PC-3 (cell line): ENCODE results near the gene PKLR. TPM values are rescaled to one million over a fixed set of nuclear protein-coding genes. Genes with fewer than 3 reads are reported as not detected.

ENCODE experiments used
- ATAC-seq: fragments of 200-7000 bp; cut with Tn5 transposase; 2 replicates; pipeline ENCODE4 v1.9.1; 2020; ENCODE audit warnings: mild to moderate bottlenecking, moderate library complexity
- BruUV-seq: library from RNA; stranded (reverse); fragments of 400-500 nt; replicated peaks from 2 replicates; lab custom pipeline; 2021; lab: Mats Ljungman, UMichigan
- CTCF ChIA-PET: fragments of 300-600 bp; sonication (Branson Sonifier 250); formaldehyde crosslinking; loops from one replicate; lab custom pipeline; 2022; ENCODE audit warnings: antibody characterized with exemption; lab: Charles Lee
- POLR2A ChIA-PET: fragments of 300-600 bp; sonication (Branson Sonifier 250); formaldehyde crosslinking; loops from one replicate; lab custom pipeline; 2022; ENCODE audit warnings: antibody characterized with exemption; ENCODE audit not compliant: unreplicated experiment; lab: Charles Lee
- DNase-seq: peaks from one replicate; pipeline ENCODE4 v3.0.0-alpha.2; 2015
- H2AFZ ChIP-seq: fragments of 300-600 bp; sonication (generic); 2 replicates; pipeline ENCODE4 v1.6.0; 2016; ENCODE audit warnings: antibody characterized with exemption, low read length
- H3F3A ChIP-seq: fragments of 300-600 bp; sonication (generic); one replicate; pipeline ENCODE4 v1.6.0; 2017; ENCODE audit warnings: antibody characterized with exemption, low read length, control low read depth, mild to moderate bottlenecking; ENCODE audit not compliant: unreplicated experiment
- H3K27ac ChIP-seq: fragments of 300-600 bp; sonication (generic); 2 replicates; pipeline ENCODE4 v1.5.1; 2016; ENCODE audit warnings: mild to moderate bottlenecking, low read length
- H3K27me3 ChIP-seq: fragments of 300-600 bp; sonication (generic); 2 replicates; pipeline ENCODE4 v1.6.1; 2016; ENCODE audit warnings: low read length, mixed read lengths
- H3K36me3 ChIP-seq: fragments of 300-600 bp; sonication (generic); 2 replicates; pipeline ENCODE4 v1.6.1; 2016; ENCODE audit warnings: low read depth, mixed run types, low read length, mixed read lengths
- H3K4me1 ChIP-seq: fragments of 300-600 bp; sonication (generic); 2 replicates; pipeline ENCODE4 v1.5.1; 2016; ENCODE audit warnings: low read length; ENCODE audit not compliant: insufficient read depth
- H3K4me2 ChIP-seq: fragments of 300-600 bp; sonication (generic); 2 replicates; pipeline ENCODE4 v1.6.0; 2016; ENCODE audit warnings: low read length
- H3K4me3 ChIP-seq: fragments of 300-600 bp; sonication (generic); 2 replicates; pipeline ENCODE4 v1.5.1; 2016; ENCODE audit warnings: mild to moderate bottlenecking, low read length, mixed read lengths
- H3K79me2 ChIP-seq: fragments of 300-600 bp; sonication (generic); 2 replicates; pipeline ENCODE4 v1.6.1; 2017; ENCODE audit warnings: low read length, mixed read lengths
- H3K9ac ChIP-seq: fragments of 300-600 bp; sonication (generic); 2 replicates; pipeline ENCODE4 v1.6.0; 2016; ENCODE audit warnings: mild to moderate bottlenecking, low read length
- H3K9me2 ChIP-seq: fragments of 300-600 bp; sonication (generic); replicated peaks from 2 replicates; pipeline ENCODE4 v1.6.1; 2016; ENCODE audit warnings: mixed run types, low read length, mixed read lengths
- H3K9me3 ChIP-seq: fragments of 300-600 bp; sonication (generic); 2 replicates; pipeline ENCODE4 v1.6.1; 2016; ENCODE audit warnings: low read length, mixed read lengths
- H4K20me1 ChIP-seq: fragments of 300-600 bp; sonication (generic); 2 replicates; pipeline ENCODE4 v1.6.1; 2016; ENCODE audit warnings: low read length, mixed read lengths
- CTCF ChIP-seq: fragments of 300-600 bp; sonication (generic); conservative IDR thresholded peaks from 2 replicates; pipeline ENCODE4 v1.5.1; 2017; ENCODE audit warnings: antibody characterized with exemption, low read depth, mild to moderate bottlenecking, low read length
- EZH2 ChIP-seq: fragments of 300-600 bp; sonication (generic); IDR thresholded peaks from one replicate; pipeline ENCODE4 v1.6.1; 2017; ENCODE audit warnings: antibody characterized with exemption, mild to moderate bottlenecking, low read length; ENCODE audit not compliant: unreplicated experiment
- EZH2phosphoT487 ChIP-seq: fragments of 300-600 bp; sonication (generic); IDR thresholded peaks from 2 replicates; pipeline ENCODE4 v1.6.1; 2018; ENCODE audit warnings: mild to moderate bottlenecking, antibody characterized with exemption, low read length, borderline replicate concordance
- intact Hi-C: fragments of 100-400 bp; cut with micrococcal nuclease; formaldehyde crosslinking; loops from 2 replicates; pipeline ENCODE4 v1.9.0; 2023
- total RNA-seq: library from RNA; depleted of rRNA; stranded (reverse); fragments of >200 nt; gene quantifications from 2 replicates; pipeline ENCODE4 v1.2.3, GENCODE V29; 2014

PKLR gene
- total RNA-seq, 1 experiment from 2014 or later = not detected

- no peak overlapping the region for H3K4me2 ChIP-seq
- ChIA-PET POLR2A (no interaction called here), CTCF (interaction anchor here (0.6 kb wide), 1 partner anchor 177 kb away, joined by 3 read pairs; no protein-coding TSS in a partner anchor)
- H3K9me2 ChIP-seq = no peaks in the 10 kb centered on the region
- no peaks in the 10 kb centered on the region for H3K36me3 ChIP-seq
- H3K9me3 ChIP-seq = no peaks in the 10 kb centered on the region
- no peaks in the 10 kb centered on the region for H4K20me1 ChIP-seq
- ATAC-seq (no peak), DNase-seq (no peak)
- H3K4me3 ChIP-seq = no peak overlapping the region
- no peaks in the 10 kb centered on the region for H3K27me3 ChIP-seq
- intact Hi-C loops = no loop called here
- no peak overlapping the region for H3K9ac ChIP-seq
- TF ChIP-seq EZH2 (no peak), CTCF (no peak), EZH2phosphoT487 (no peak)
- no peaks in the 10 kb centered on the region for H3K79me2 ChIP-seq
- H3K4me1 ChIP-seq = peaks cover under 1% of the 10 kb centered on the region; the same call in 1 of the 2 replicates
- no peaks in the 10 kb centered on the region for H3F3A ChIP-seq
- no peak overlapping the region for H3K27ac ChIP-seq
- H2AFZ ChIP-seq = no peak overlapping the region
- BruUV-seq = no TSS peak
Observed at GRCh38 chr1:155300553-155301329, 497 bp downstream of the PKLR start.

GRCh38 chr1:155300024-155300423, 1.2 kb downstream of the PKLR start:
- Histone ChIP-seq H3F3A (no peaks in the 10 kb centered on the region), H3K9me3 (no peaks in the 10 kb centered on the region), H3K27me3 (no peaks in the 10 kb centered on the region), H3K4me1 (no peaks in the 10 kb centered on the region), H3K4me3 (no peak overlapping the region), H3K27ac (no peak overlapping the region), H3K36me3 (no peaks in the 10 kb centered on the region), H4K20me1 (no peaks in the 10 kb centered on the region), H3K9me2 (no peaks in the 10 kb centered on the region), H3K9ac (no peak overlapping the region), H3K79me2 (no peaks in the 10 kb centered on the region), H3K4me2 (no peak overlapping the region), H2AFZ (no peak overlapping the region)
- BruUV-seq = no TSS peak
- ChIA-PET CTCF (interaction anchor here (0.5 to 0.6 kb wide), 2 partner anchors 56 to 177 kb away, joined by 3 read pairs; no protein-coding TSS in a partner anchor), POLR2A (no interaction called here)
- intact Hi-C loops = no loop called here
- ATAC-seq = no peak
- TF ChIP-seq EZH2 = no peak
- no peak for TF ChIP-seq EZH2phosphoT487
- no peak for TF ChIP-seq CTCF
- DNase-seq = no peak

DNA sequence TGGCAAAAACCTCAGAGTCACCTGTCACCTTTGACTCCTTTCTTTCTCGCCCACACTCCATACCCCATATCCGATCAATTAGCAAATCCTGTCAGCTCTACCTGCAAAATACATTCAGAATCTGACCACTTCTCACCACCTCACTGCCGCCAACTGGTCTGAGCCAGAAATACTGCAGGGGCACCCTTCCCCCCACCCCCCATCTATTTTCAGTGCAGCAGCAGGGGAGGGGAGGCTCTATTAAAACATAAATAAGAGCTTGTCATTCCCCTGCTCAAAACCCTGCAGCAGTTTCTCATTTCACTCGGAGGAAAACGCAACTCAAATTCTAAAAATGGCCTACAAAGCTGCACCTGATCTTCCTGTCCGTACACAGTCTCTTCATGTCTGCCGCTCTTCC, 3.9 kb downstream of the PKLR start:
- intact Hi-C loops = no loop called here
- Histone ChIP-seq H3K9me3 (no peaks in the 10 kb centered on the region), H3K79me2 (no peaks in the 10 kb centered on the region), H3K27ac (no peak overlapping the region), H2AFZ (no peak overlapping the region), H3F3A (no peaks in the 10 kb centered on the region), H3K4me2 (no peak overlapping the region), H3K36me3 (no peaks in the 10 kb centered on the region), H4K20me1 (no peaks in the 10 kb centered on the region), H3K4me1 (no peaks in the 10 kb centered on the region), H3K9me2 (no peaks in the 10 kb centered on the region), H3K27me3 (no peaks in the 10 kb centered on the region), H3K9ac (no peak overlapping the region), H3K4me3 (no peak overlapping the region)
- ChIA-PET POLR2A (no interaction called here), CTCF (no interaction called here)
- TF ChIP-seq CTCF (no peak), EZH2 (no peak), EZH2phosphoT487 (no peak)
- ATAC-seq (no peak), DNase-seq (no peak)
- no TSS peak for BruUV-seq
